OCI-LY7 (cell line): ENCODE data around the gene OSBP2.

ENCODE experiments used
- CTCF ChIP-seq: fragments of 200-600 bp; sonication (generic); conservative IDR thresholded peaks from 2 replicates; pipeline ENCODE4 v1.5.1; 2014; ENCODE audit warnings: mild to moderate bottlenecking, antibody characterized with exemption, low read length, moderate library complexity, mixed read lengths
- EZH2phosphoT487 ChIP-seq: fragments of 200-600 bp; sonication (generic); IDR thresholded peaks from 2 replicates; pipeline ENCODE4 v1.6.1; 2018; ENCODE audit warnings: low read depth, borderline replicate concordance, mild to moderate bottlenecking, mixed run types, antibody characterized with exemption, low read length, moderate library complexity, mixed read lengths

GRCh38 chr22:30833322-30833721, 138.6 kb downstream of the OSBP2 start:
- TF ChIP-seq CTCF = no peak
- no peak for TF ChIP-seq EZH2phosphoT487
